H1 (cell line): ENCODE measurements around the gene MTF1. TPM values are rescaled to one million over a fixed set of nuclear protein-coding genes. Genes with fewer than 3 reads are reported as not detected.

Experiments
- CREB1 ChIP-seq: IDR thresholded peaks from 2 replicates; pipeline ENCODE4 v1.6.1; 2012; ENCODE audit warnings: inconsistent platforms
- SAP30 ChIP-seq: fragments of 300-600 bp; sonication (generic); IDR thresholded peaks from 2 replicates; pipeline ENCODE4 v1.7.1; 2012; ENCODE audit warnings: low read length, moderate library complexity, mild to moderate bottlenecking, inconsistent platforms; ENCODE audit not compliant: insufficient read depth, insufficient replicate concordance
- TAF7 ChIP-seq: optimal IDR thresholded peaks from 2 replicates; pipeline ENCODE3; 2011; ENCODE audit warnings: low read depth, mild to moderate bottlenecking, inconsistent platforms, low read length, moderate library complexity, borderline replicate concordance
- polyA plus RNA-seq, 7 experiments: library from polyadenylated mRNA; depleted of rRNA in 3 of 7; stranded (reverse) in 5 of 7; unstranded in 2 of 7; fragments of >200 nt in 5 of 7; fragments of 200-250 nt in 2 of 7; gene quantifications; 1 replicate in 5 of 7; 2 replicates in 1 of 7; 4 replicates in 1 of 7; pipeline versions ENCODE4 v1.2.1 to v1.2.3, GENCODE V29; 2011 to 2013; ENCODE audit warnings: missing spikeins in 2 of 7, mixed read lengths in 2 of 7
- total RNA-seq: library from RNA; stranded (reverse); fragmentation: NEBNext Ultra II Directional; extraction: Animal tissue kit (Norgen Biotek cat#: 25700); gene quantifications from 2 replicates; pipeline ENCODE4 v1.2.1, GENCODE V29; 2021

Gene MTF1
- total and polyA plus RNA-seq, 2 of the 8 experiments (the other 6 are each of a cell fraction or from before 2014, with no cell fraction given) = 4.0 to 15.5 TPM

DNA sequence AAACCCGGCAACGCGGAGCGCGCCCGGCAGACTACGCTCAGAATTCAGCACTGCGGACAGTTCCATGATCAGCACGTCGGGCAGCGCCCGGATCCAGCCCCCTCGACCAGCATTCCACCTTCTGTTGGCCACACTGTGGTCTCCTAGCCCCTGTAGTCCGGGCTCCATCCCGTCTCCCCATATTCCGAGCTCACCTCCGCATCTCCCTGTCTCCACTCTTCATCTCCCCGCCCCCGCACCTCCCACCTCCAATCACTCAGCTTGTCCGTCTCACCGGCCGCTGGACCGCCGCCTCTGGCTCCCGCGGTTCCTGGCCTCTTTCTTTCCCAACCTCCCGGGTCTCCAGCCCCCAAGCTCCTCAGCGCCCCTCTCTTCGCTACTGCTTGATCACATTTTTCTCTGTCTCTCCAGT is 95.0 kb downstream of the MTF1 start (continued):
- TF ChIP-seq CREB1 (peak; percentile 76), TAF7 (peak; percentile 90), SAP30 (peak; percentile 100)
- TF ChIP-seq, all 59 proteins: peak for 14
